SK-N-SH (cell line): ENCODE data around the gene COL26A1.

Experiments
- EP300 ChIP-seq, 2 experiments: IDR thresholded peaks; 2 replicates each; pipeline versions ENCODE4 v1.4.0 to v1.6.1; 2012; ENCODE audit warnings: borderline replicate concordance in 1 of 2, low read depth in 1 of 2, low read length in 1 of 2
- EZH2phosphoT487 ChIP-seq: fragments of 200-600 bp; sonication (generic); IDR thresholded peaks from 2 replicates; pipeline ENCODE4 v1.6.1; 2017; ENCODE audit warnings: low read depth, mixed run types, mild to moderate bottlenecking, antibody characterized with exemption, moderate library complexity, borderline replicate concordance
- JUND ChIP-seq: IDR thresholded peaks from 2 replicates; pipeline ENCODE4 v1.4.0; 2012
- POLR2AphosphoS5 ChIP-seq: IDR thresholded peaks from 2 replicates; pipeline ENCODE4 v1.6.1; 2012; ENCODE audit warnings: low read depth, low read length
- RFX5 ChIP-seq: IDR thresholded peaks from 2 replicates; pipeline ENCODE4 v1.6.1; 2012; ENCODE audit warnings: mild to moderate bottlenecking, improper control_type of control experiment, low read length
- RXRA ChIP-seq: IDR thresholded peaks from 2 replicates; pipeline ENCODE4 v1.4.0; 2012; ENCODE audit warnings: low read depth, mild to moderate bottlenecking, borderline replicate concordance
- TCF12 ChIP-seq: IDR thresholded peaks from 2 replicates; pipeline ENCODE4 v1.4.0; 2012
- YY1 ChIP-seq: IDR thresholded peaks from 2 replicates; pipeline ENCODE4 v1.4.0; 2012; ENCODE audit warnings: low read depth, mild to moderate bottlenecking
- TF ChIP-seq, protein P1 (sequence below): fragments of 200-600 bp; sonication (generic); IDR thresholded peaks from 2 replicates; pipeline ENCODE4 v1.6.1; 2017; ENCODE audit warnings: antibody characterized with exemption, mild to moderate bottlenecking, moderate library complexity
- TF ChIP-seq, protein P2 (sequence below): IDR thresholded peaks from 2 replicates; pipeline ENCODE4 v1.4.0; 2012; ENCODE audit warnings: low read depth
- TF ChIP-seq, protein P3 (sequence below): fragments of 150-350 bp; IDR thresholded peaks from 2 replicates; pipeline ENCODE4 v1.6.1; 2017; ENCODE audit warnings: antibody characterized with exemption, low read length, low read depth, borderline replicate concordance
- TF ChIP-seq, protein P4 (sequence below): IDR thresholded peaks from 2 replicates; pipeline ENCODE4; 2012

DNA sequence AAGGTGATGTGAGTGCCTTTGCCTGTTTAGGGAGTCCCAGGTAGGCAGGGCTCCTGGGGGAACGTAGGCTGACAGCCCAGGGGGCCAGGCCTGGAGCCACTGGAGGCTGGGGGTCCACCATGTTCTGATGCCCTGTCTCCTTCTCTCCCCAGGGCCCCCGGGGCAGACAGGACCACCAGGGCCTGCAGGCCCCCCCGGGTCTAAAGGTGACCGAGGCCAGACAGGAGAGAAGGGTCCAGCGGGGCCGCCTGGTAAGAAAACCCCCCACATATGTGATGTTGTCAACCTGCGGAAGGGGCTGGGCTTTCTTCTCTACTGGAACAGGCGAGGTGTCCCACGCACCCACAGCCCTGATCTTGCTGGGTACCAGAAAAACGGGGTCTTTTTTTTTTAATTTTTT lies 181.2 kb downstream of the COL26A1 start:
- TF ChIP-seq POLR2AphosphoS5 (no peak), EZH2phosphoT487 (no peak), YY1 (no peak), RXRA (no peak), RFX5 (no peak), TCF12 (no peak), JUND (no peak), EP300 (IDR thresholded peaks at IDR 0.05; ENCODE audit: borderline replicate concordance in 1 of 2, low read depth in 1 of 2, low read length in 1 of 2) (no peak)
- TF ChIP-seq, protein P1, sequence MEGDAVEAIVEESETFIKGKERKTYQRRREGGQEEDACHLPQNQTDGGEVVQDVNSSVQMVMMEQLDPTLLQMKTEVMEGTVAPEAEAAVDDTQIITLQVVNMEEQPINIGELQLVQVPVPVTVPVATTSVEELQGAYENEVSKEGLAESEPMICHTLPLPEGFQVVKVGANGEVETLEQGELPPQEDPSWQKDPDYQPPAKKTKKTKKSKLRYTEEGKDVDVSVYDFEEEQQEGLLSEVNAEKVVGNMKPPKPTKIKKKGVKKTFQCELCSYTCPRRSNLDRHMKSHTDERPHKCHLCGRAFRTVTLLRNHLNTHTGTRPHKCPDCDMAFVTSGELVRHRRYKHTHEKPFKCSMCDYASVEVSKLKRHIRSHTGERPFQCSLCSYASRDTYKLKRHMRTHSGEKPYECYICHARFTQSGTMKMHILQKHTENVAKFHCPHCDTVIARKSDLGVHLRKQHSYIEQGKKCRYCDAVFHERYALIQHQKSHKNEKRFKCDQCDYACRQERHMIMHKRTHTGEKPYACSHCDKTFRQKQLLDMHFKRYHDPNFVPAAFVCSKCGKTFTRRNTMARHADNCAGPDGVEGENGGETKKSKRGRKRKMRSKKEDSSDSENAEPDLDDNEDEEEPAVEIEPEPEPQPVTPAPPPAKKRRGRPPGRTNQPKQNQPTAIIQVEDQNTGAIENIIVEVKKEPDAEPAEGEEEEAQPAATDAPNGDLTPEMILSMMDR = no peak
- TF ChIP-seq, protein P2, sequence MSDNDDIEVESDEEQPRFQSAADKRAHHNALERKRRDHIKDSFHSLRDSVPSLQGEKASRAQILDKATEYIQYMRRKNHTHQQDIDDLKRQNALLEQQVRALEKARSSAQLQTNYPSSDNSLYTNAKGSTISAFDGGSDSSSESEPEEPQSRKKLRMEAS = no peak
- TF ChIP-seq, protein P3, sequence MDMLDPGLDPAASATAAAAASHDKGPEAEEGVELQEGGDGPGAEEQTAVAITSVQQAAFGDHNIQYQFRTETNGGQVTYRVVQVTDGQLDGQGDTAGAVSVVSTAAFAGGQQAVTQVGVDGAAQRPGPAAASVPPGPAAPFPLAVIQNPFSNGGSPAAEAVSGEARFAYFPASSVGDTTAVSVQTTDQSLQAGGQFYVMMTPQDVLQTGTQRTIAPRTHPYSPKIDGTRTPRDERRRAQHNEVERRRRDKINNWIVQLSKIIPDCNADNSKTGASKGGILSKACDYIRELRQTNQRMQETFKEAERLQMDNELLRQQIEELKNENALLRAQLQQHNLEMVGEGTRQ = no peak
- TF ChIP-seq, protein P4, sequence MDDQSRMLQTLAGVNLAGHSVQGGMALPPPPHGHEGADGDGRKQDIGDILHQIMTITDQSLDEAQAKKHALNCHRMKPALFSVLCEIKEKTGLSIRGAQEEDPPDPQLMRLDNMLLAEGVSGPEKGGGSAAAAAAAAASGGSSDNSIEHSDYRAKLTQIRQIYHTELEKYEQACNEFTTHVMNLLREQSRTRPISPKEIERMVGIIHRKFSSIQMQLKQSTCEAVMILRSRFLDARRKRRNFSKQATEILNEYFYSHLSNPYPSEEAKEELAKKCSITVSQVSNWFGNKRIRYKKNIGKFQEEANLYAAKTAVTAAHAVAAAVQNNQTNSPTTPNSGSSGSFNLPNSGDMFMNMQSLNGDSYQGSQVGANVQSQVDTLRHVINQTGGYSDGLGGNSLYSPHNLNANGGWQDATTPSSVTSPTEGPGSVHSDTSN = no peak
